Amniotic epithelial cell (primary cell): Measurements from ENCODE around the gene KDF1.
A peak's percentile ranks its signal among the peaks of the same experiment; 100 is the strongest.

ENCODE experiments used
- DNase-seq: peaks from one replicate; pipeline ENCODE4 v3.0.0-alpha.2; 2010; ENCODE audit warnings: low read depth

The KDF1 gene, protein sequence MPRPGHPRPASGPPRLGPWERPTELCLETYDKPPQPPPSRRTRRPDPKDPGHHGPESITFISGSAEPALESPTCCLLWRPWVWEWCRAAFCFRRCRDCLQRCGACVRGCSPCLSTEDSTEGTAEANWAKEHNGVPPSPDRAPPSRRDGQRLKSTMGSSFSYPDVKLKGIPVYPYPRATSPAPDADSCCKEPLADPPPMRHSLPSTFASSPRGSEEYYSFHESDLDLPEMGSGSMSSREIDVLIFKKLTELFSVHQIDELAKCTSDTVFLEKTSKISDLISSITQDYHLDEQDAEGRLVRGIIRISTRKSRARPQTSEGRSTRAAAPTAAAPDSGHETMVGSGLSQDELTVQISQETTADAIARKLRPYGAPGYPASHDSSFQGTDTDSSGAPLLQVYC

DNA sequence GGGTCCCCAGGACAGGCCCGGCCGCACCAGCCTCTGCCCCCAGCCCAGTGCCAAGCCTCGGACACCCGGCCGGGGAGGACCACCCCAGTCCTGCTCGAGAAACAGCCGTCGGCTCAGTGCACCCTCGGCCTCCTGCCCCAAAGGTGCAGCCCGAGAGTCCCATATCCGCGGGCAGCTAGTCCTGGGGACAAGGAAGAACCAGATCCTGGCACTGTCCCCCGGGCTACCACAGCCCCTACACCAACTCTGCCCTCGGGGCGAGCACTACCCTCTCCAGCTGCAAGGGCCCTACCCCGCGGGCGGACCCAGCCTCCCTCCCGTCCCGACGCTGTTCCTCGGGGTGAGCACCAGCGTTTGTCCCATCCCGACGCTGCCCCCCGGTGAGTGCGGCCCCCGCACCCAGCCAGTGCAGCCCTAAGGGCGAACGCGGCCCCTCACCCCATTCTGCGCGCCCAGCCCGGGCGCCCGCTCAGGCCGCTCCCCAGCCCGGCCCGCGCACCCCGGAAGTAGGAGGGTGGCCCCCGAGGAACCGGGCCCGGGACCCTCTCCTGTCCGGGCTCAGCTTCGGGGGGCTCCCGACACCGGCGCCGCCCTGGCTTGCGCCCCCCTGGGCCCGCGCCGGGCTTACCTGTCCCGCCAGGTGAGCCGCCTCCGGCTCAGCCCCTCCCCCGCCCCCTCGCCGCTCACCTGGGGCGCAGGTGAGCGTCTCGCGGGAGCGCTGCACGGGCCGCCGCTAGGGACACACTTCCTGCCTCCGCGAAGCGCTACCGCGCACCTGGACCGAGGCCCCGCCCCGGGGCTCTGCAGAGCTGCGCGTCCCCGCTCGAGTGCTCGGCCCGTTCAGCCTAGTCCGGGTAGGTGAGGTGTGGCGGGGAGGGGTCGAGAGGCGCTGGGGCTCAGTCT, at the start of gene KDF1:
KDF1 (minus strand) TSS at position 747 of the 903 bp plus-strand sequence. CDS start 8,088 bp downstream, outside the sequence.
- DNase-seq = no peak

DNA sequence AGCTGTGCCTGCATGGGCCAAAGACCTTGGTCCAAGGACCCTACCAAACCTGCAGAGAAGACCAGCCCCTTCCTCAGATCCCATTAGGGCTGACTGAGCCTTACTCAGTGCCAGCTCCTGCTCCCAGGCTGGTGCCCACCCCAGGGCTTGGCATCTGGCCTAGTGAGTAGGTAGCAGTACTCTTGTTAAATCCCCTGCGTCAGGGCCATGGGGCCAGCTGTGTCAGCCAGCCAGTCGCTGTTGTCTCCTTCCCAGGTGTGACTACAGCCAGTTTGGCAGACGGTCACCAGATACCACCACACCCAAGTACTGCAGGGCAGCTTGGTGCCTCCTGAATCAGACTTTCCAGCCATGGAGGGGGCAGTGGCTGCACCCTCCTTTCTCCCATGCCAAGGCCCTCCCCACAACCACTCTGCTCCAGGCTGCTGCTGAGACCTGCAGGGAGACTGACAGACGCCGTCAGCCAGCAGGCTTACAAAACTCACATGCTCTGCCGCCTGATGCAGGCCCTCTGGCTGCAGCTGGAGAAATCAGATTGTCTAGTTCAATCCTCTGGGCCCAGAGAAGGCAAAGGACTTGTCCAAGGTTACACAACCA, 49.4 kb upstream of the KDF1 start:
- peak; percentile 46 for DNase-seq

DNA sequence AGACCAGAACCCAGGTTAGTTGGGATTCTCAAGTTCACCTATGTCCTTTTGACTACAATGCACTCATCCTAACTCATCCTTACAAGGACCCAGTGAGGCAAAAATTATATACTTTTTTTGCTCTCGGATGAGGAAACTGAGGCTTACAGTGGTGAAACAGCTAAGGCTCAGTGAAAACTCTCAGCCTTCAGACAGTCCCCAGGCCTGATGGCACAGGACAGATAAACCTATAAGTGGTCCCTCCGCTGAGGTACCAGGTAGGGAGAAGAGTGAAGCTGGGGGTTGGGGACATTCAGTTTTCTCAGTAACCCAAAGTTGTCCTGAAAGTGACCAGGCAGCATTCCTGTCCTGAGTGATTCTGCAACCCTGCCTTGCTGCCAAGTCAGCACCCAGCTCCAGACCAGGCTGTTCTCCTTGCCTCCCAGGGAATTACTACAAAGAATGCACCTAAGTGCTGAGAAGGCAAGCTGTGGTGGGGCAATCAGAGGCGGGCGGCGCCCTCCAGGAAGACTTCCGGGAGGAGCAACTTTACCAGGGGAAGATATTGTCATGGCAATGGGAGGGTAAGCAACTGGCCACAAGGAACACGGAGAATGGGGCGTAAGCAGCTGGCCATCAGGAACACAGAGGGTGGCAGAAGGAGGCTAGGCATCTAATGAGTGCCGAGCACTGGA, 47.8 kb upstream of the KDF1 start:
- DNase-seq = peak; percentile 84

DNA sequence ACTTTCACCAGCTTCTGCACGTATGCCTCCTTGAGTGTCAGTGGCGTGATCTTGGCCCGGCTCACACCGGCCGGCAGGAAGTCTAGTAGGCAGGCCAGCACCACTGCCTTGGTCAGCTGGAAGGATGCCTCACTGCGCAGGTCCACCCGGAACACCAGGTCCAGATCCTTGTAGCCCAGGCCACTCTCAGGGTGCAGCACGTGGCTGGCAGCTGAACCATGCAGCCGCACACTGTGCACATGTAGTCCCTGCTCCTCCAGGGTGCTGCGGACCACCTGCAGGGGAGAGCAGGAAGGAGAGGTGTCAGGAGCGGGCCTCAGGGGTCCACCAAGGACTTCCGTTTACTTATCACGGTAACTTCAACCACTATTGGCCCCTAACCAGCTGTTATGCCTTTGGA, 46.4 kb upstream of the KDF1 start:
- DNase-seq = no peak

DNA sequence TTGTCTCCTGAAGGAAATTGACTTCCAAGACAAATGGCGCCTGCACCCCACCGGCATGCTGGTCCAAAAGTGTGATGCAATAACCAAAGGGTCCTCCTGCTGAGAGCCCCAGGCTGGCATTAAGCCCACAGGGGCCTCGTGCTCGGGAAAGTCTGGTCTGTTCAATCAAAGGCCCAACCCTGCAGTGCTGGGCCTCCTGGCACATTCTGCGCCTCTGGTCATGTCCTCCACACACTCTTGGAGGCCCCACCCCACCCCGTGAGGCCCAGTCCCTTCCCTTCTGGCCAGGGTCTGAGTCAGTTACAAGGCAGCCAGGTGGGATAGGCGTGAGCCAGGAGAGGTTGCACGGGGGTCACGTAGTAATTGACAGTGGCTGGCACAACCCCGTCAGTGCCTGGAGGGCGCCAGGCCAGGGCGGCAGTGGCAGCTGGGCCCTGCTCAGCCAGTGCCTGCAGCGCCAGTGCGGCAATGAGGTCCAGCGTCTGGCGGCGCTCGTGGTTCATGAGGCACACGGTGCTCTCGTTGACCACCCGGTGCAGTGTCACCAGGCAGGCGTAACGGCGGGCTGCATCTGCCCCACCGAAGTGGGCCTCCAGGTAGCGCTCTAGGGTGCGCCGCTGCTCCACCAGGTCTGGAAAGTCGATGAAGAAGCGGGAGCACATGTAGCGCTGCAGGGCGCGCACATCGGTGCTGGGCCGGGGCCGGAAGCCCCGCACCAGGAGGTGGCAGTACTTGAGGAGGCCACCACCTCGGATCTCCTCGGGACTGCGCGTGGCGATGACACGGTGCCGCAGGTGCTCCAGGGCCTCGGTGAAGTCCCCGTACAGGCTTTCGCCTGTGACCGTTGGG, 45.6 kb upstream of the KDF1 start:
- peak; percentile 56 for DNase-seq

DNA sequence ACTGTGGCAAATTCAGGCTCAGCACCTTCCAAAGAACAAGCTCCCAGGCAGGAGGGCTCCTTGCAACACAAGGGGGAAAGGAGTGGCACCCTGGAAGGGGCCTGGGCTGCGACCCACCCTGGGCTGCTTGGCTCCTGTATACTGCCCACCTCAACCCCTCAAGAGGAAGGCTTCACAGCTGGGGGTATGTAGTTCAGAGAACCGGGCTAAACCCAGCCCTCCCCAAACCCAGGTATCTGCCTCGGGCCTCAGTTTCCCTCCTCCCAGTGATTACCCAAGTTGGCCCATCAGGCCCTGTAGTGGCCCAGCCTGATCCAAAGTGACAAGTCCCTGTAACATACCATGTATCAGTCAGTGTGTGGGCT, 44.9 kb upstream of the KDF1 start:
- no peak for DNase-seq

DNA sequence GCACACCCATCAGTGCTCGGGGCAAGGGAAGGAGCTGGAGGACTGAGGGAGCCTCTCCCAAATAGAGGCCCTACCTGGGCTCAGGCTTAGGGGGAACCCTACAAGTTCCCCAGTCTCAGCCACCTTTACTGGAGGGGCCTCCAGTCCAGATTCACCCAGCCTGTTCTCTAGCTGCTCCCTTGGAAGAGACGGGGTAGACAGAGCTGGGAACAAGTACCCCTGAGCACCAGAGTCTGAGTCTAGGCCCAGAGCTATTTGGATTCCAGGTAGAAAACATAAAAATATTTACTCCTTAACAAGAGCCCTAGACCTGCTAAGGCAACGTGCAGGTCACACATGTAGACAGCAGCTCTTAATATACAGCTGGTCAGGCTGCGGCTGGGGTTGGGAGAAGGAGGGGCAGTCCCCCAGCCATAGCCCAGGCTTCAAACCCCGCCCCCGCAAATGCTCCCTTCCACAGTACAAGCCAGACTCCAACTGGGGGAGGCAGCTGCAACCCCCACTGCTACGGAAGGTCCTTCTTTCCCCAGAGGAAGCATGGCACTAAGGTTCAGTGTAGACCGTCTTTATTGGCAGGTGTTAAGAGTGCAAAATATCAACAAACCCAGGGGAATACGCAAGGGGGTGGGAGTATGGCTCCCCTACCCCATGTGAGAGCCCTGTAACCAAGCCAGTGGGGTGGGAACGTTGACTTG, 44.4 kb upstream of the KDF1 start:
- peak; percentile 77 for DNase-seq

DNA sequence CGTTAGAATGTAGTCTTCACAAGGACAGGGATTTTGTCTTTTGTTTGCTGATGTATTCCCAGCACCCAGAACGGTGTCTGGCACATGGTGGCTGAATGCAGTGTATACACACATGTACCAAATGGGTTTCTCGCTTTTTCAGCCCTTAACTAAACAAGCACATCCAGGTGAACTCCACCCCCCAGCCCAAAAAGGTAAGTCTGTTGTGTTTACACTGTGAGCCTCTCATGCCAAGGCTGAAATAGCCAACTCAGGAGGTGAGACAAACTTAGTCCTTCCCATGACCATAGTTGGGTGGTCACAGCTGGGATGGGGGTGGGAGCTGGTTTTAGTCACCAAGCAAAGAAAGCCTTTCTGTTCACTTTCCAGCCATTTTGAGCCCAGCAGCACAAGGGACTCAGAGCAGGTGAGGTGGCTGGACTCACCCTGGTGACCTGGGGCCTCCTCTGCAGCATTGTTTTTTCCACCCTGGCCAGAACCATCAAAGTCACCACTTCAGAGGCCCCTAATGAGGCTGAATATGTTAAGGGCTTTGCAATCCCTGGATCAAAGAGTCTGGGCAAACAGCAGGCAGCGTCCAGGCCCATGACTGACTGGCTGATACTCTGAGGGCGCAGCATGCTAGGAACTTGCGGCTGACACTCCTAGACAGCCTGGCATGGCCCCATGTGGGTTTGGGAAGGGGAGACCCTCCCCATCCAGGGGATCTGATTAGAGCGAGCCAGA, 43.6 kb upstream of the KDF1 start:
- DNase-seq = no peak

DNA sequence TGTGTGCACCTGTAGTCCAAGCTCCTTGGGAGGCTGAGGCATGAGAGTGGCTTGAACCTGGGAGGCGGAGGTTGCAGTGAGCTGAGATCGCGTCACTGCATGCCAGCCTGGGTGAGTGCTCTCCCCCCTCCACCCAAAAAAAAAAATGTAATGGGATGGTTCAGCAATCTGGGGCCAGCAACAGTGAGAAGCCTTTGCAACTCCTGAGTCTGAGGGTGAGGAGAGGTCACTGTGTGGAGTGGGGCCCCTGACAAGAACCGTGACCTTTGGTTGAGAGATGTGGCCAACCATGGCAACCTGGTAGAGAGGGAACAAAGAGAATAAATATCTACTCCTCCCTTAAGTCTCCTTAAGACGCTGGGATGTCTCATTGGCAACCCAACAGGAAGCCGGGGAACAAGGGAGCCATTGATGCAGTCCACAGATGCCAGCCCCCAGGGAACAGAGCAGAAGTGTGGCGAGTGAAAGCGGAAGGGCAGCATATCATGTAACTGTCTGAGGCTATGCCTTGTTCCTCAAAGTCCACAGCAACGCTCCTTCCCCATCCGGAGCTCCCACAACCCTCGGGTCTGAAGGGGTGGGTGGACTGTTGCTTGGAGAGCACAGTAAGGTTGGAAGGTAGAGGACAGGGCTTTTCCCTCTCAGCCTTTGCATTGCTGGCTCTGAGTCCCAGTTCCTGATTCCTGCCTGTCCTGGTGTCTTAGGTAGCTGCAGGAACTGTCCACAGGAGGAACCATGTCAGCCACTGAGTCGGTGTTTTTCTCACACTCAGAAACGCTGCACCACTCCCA, 41.5 kb upstream of the KDF1 start:
- DNase-seq = peak; percentile 50

DNA sequence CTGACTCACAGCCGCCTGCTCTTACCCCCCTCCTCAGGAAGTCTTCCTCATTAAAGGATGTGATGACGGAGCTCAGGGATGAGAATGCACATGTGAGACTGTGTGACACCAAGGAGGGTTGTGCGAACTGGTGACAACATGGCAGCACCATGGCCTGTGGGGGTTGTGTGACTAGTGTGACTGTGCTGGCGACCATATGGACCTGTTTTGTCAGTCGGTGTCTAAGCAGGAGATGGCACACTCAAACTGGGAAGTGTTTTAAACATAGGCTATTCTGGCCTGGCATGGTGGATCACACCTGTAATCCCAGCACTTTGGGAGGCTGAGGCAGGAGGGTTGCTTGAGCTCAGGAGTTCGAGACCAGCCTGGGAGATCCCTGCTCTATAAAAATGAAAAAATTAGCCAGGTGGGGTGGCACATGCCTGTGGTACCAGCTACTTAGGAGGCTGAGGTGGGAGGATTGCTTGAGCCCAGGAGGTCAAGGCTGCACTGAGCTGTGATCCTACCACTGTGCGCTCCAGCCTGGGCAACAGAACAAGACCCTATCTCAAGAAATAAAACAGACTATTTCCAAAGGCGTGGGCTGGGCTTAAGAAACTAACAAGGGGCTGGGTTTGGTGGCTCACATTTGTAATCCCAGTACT, 40.7 kb upstream of the KDF1 start:
- DNase-seq = peak; percentile 75

DNA sequence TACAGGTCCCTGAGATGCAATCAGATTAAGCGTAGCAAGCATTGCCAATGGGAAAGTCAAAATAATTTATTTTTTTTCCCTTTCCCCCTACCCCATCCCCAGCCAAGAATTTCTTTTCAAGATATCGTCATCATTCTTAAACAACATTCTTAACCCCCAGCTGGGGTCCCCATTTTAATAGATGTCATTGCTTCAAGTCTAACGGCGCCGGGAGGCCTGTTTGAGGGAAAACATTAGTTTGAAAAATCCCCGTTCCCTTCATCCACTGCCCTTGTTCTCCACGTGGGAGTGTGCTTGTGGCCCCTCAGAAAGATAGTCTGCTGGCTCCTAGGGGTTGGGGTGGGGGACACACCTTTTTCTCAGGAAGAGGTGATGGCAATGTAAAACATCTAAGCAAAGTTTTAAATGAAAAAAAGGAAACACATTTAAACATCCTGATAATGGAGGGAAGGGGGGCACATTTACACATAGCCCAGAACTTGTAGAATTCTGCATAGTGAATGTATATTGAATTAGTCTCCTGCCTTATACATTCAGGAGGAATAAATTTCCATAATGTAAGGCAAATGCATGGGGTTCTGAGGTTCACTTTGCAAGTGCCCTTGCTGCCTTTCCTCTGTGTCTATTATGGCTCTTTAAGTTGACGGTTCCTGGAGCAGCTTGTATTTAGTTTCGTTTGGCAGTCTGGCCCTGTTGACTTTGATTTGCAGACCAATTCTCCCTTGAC, 40.0 kb upstream of the KDF1 start:
- no peak for DNase-seq

DNA sequence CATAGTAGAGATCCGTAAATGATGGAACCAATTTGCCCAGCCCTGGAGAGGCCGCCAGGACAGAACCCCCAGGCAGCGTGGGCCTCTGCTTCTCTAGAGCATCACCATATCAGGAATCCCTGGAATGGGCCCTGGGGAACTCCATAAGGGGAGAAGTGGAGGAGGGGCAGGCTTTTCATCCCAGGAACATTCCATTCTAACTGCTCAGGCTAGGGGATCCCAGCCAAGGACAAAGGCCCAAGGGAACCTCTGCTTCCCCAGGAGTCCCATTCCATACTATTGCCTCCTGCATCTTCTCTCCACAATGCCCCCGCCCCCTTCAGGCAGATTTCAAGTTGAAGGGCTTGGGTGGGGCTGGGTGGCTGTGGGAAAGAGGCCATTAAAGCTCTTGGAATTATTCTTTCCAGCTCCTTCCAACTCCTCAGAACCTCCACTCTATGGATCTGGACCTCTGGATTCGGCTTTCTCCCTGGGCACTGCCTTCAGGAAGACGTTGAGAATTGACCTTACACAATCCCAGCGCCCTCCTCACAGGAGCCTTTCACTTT, 39.2 kb upstream of the KDF1 start:
- peak; percentile 98 for DNase-seq

DNA sequence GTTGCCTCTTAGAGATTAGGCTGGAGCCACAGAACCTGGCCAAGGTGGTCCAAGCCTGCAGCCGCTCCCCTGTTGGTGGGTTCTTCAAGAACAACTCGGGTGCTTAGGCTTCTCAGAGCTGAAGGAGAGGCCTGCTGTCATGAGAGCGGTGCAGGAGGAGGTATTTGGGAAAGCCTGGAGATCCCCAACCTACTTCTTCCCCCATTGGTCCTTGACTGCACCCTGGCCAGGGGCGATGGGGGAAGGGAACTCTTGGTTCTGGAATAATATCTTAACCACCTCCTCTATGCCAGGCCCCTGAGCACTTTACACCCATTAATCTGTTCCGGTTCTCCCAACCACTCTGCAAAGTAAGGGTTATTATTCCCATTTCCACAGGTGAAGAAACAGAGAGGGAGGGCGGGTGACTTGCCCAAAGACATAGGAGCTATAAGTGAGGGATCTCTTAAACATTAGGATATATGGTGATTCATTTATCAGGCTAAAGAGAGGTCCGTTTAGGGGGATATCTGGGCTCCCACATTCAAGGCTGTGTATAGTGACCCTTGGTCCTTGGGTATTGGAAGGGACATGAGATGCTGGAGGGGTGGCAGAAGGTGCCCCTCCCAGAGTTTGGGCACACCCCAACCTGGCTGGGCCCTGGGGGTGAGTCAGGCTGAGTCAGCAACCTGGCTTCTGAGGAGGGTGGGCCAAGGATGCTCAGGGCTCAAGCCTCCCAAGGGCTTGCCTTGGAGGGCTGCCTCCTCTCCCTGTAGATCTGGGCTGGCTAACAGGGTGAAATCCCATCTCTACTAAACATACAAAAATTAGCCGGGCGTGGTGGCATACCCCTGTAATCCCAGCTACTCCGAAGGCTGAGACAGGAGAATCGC, 38.4 kb upstream of the KDF1 start:
- DNase-seq = no peak

DNA sequence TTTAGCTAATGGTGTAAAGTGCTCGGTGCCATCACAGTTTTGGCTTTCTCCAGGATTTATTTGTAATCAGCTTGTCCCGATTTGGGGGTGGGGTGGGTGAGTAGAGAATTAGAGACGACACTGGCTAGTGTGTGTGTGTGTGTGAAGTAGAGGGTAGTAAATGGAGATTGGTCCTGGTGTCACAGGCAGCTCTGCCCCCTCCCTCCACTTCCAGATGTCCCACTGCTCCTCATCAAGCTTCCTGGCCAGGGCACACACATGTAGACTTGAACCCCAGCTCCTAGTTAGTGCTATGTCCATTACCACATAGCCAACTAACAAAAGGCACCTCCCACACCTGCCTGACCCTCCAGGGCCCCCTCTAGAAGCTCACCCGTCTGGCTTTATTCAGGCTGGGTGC, 36.4 kb upstream of the KDF1 start:
- no peak for DNase-seq

DNA sequence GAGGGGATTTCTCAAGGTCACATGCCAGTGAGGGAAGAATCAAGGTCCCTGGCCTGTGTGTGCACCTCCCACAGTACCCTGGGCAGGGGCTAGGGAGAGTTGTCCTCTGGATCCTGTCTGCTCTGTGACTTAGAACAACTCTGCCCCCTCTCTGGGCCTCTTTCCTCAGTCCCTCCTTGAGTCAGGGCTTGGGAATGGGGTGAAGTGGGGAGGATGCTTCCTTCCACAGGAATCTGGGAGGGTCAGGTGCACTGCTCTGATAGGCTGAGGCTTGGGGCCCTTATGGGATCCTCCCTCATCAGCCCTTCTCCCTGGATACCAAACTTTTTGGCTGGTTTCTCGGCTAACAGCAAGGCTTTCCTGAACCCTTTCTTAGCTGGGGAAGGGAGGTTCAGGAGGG, 35.8 kb upstream of the KDF1 start:
- peak; percentile 70 for DNase-seq

DNA sequence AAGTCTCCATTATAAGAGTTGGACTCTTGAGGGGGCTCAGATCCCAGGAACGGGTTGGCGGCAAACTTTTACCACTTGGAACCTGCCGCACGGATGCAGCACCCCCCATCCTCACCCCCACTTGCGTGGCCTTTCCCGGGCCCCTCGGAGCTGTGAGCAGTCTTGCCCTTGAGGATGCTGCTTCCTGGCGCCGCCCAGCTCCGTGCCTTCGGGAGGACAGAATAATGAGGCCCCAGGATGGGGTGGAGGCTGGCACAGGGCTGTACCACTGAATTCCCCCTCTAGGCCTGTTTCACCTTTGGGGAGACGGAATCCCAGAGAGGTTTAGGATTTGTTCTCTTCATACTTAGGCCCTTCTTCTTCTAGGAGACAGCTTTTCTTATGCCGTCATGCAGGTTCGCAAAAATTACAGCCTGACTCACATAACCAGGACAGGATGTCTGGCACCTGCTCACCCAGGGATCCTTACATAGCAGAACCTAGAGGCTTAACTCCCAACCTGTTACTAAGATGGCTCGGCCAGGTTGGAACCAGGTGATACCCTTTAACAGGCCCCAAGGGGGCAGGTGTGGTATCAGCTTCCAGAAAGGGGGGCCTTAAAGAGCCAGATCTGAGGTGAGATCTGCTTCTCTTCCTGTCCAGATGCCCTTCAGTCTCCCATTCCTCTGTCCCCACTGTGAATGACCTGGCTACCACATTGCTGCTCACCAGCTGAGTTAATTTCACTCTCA, 34.7 kb upstream of the KDF1 start:
- peak; percentile 58 for DNase-seq
